ENCODE data around the gene GPR42. TPM values are rescaled to one million over a fixed set of nuclear protein-coding genes. Genes with fewer than 3 reads are reported as not detected.

Gene GPR42, protein sequence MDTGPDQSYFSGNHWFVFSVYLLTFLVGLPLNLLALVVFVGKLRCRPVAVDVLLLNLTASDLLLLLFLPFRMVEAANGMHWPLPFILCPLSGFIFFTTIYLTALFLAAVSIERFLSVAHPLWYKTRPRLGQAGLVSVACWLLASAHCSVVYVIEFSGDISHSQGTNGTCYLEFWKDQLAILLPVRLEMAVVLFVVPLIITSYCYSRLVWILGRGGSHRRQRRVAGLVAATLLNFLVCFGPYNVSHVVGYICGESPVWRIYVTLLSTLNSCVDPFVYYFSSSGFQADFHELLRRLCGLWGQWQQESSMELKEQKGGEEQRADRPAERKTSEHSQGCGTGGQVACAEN
- total RNA-seq, result not detected
- long read RNA-seq, result 0 reads

DNA sequence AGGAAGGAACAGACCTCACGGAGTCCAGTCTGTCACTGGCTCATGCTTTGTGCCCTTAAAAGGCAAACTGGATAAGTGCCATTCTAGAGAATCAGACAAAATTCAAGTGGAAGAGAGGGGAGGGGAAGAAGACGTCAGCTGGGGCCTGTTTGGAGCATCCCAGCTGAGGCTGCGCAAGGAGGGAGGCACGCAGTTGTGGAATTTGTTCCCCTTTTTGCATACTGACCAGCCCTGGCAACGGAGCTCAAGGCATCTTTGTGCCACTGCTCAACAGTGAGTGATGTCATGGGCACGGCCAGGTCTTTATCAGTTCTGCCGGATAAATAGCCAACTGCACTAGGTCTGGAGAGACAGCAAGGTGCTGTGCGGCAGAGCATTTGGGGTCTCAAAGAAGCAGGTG is at the start of gene GPR42:
TSS of gene GPR42 (plus strand) at position 347 of the 400 bp plus-strand sequence. CDS start 292 bp downstream, outside the sequence.
- ATAC-seq (no peak), DNase-seq (no peak)
- intact Hi-C loops (cut with DNase I), result no loop called here

DNA sequence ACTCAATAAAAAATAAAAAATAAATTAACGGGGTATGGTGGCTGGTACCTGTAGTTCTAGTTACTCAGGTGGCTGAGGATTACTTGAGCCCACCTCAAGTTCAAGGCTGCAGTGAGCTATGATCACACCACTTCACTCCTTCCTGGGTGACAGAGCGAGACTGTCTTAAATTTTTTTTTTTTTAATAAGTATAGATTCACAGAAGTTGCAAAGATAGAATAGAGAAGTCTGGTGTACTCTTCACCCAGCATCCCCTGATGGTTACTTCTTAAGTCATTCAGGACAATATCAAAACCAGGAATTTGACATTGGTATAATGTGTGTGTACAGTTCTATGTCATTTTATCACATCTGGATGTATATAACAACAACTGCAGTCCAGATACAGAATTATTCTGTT is 49.6 kb upstream of the GPR42 start:
- DNase-seq, result no peak
- no peak for ATAC-seq
- intact Hi-C loops (cut with DNase I), result no loop called here

DNA sequence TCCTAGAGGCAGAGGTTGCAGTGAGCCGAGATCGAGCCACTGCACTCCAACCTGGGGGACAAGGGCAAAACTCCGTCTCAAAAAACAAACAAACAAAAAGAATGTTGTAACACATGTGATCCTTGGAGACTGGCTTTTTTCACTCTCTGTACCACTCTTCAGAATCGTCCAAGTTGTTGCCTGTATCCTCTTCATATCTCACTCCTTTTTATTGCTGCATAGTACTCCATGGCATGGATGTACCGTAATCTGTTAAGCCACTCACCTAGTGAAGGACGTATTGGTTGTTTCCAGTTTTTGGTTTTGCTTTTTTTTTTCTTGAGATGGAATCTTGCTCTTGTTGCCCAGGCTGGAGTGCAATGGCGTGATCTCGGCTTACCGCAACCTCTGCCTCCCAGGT is 48.9 kb upstream of the GPR42 start:
- intact Hi-C loops (cut with DNase I), result no loop called here
- no peak for DNase-seq
- no peak for ATAC-seq

DNA sequence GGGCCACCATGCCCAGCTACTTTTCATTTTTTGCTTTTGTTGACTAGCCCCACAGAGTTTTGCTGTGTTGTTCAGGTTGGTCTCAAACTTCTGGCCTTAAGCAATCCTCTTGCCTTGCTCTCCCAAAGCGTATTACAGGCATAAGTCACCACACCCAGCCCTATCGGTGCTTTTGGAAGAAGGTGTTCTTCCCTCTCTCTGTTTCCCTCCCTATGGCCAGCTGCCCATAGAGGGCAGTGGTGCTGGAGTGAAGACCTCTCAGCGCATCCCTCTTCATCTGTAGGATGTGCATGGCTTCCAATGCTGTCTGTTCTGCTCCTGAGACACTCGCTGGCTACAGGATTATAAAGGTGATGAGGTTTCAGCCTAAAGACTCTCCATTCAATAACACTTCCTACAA is 43.2 kb upstream of the GPR42 start:
- ATAC-seq, result no peak
- DNase-seq, result no peak
- intact Hi-C loops (cut with DNase I), result no loop called here

DNA sequence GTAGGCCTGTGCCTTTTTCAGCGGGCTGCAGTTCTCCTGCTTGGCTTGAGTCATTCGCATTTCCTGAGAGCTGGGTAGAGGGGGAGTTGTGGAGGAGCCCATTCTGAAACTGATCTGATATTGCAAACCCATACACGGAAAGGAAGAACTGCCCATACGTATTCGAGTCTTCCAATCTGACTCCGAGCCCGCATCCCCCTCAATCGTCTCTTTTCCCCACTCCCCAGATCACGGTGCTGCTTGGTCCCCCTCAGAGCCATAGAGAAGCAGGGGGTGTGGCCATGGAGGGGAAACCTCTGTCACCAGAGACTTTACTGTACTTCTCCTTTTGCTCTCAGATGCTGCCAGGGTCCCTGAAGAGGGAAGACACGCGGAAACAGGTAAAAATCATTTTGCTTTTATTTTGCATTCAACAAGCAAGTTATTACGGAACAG is 42.0 kb upstream of the GPR42 start, which contains the start of gene CD22:
TSS of gene CD22 (plus strand) at position 337 of the 435 bp plus-strand sequence. CDS start 2,854 bp downstream, outside the sequence.
- ATAC-seq (no peak), DNase-seq (no peak)
- intact Hi-C loops (cut with DNase I), result no loop called here

DNA sequence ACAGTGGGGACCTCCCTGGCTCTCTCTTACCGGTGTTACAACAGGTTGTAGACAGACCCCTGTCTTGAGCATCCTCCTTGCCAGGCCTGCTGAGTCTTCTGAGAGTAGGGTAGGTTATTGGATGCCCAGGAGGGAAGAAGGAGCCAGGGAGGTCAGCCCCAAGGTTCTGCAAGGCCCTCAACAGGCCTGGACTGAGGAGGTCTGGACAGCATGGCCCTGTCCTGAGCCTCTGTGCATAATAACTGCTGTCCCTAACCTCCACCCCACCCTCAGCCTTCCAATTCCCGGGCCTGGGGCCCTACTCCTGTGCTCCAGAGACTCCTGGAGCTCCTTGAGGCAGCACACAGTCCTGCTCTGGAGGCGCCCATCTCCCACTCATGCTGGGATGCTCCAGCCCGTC is 41.5 kb upstream of the GPR42 start:
- ATAC-seq (no peak), DNase-seq (no peak)
- intact Hi-C loops (cut with DNase I), result no loop called here

DNA sequence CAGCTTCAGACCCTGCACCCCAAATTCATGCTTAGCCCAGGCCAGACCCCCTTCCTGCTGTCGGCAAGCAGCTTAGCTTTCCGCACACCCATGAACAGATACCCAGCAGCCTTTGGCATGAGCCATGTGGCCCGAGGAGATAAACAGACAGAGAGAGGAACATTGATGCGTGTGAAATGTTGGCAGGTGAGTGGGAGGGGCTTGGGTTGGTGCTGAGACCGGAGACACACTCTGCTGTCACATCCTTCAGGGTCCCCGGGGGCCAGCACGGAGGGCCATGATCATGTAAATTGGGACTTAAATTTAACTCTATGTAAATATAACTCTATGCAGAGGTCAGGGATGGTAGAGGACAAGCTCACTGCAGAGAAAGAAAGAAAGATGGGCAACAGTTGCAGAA is 40.4 kb upstream of the GPR42 start:
- no peak for DNase-seq
- no peak for ATAC-seq
- intact Hi-C loops (cut with DNase I), result no loop called here

DNA sequence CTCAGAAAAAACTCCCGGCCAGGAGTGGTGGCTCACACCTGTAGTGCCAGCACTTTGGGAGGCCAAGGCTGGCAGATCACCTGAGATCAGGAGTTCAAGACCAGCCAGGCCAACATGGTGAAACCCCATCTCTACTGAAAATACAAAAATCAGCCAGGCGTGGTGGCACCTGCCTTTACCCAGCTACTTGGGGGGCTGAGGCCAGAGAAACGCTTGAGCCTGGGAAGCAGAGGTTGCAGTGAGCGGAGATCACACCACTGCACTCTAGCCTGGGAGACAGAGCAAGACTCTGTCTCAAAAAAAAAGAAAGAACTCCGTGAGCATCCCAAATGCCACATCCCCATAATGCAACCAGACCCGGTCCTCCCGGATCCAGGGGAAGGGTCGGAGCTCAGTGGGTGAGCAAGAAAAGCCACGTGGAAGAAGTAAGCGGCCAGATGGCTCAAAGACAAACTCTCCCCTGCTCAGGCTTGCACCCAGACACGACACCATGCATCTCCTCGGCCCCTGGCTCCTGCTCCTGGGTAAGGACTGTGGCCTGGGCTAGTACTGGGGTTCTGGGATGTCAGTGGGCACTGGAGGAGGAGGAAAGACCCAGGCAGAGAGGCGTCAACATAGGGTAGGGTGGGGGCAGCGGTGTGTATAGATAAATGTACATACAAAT is 39.2 kb upstream of the GPR42 start:
- ATAC-seq (no peak), DNase-seq (no peak)
- intact Hi-C loops (cut with DNase I), result no loop called here

DNA sequence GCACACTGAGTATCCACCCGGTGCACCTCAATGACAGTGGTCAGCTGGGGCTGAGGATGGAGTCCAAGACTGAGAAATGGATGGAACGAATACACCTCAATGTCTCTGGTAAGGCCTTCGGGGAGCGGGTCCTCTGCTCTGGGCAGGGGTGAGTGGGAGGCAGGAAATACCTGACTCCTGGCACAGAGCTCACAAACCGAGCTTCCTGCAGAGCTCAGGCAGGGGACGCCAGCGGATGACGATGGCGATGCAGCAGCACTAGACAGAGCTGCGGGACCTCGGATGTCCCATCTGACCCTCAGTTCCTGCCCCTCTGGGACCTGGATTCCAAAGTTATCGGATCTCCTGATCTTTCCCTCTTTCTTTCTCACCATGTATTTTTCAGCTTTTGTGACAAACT is 38.1 kb upstream of the GPR42 start:
- intact Hi-C loops (cut with DNase I), result no loop called here
- ATAC-seq (no peak), DNase-seq (no peak)

DNA sequence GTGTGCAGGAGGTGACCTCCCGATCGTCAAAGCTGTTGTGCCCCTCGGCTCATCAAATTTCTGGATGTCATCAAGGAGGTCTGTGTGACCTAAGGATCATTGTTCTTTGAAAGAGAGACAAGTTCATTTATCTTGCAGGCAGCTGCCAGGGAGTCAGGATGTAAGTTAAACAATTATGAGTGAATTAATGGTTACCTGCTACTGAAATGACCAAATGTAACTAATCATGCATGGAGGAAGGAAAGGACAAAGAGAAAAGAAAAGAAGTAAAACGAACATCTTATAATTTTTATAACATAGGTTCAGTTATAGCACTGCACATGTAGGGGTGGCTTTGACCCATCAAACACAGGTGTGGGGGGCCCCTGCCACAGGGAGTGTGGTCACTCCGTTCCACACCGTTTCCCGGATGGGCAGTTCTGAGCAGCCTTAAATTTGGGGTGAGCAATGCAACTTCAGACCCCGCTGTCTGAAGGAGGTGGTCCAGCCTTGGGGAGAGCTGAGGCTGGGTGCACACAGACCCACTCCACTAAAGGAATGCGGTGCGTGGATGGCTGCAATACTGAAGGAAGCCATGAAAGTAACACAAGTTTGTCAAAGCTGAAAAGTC is 36.6 kb upstream of the GPR42 start:
- ATAC-seq (no peak), DNase-seq (no peak)
- intact Hi-C loops (cut with DNase I), result no loop called here

DNA sequence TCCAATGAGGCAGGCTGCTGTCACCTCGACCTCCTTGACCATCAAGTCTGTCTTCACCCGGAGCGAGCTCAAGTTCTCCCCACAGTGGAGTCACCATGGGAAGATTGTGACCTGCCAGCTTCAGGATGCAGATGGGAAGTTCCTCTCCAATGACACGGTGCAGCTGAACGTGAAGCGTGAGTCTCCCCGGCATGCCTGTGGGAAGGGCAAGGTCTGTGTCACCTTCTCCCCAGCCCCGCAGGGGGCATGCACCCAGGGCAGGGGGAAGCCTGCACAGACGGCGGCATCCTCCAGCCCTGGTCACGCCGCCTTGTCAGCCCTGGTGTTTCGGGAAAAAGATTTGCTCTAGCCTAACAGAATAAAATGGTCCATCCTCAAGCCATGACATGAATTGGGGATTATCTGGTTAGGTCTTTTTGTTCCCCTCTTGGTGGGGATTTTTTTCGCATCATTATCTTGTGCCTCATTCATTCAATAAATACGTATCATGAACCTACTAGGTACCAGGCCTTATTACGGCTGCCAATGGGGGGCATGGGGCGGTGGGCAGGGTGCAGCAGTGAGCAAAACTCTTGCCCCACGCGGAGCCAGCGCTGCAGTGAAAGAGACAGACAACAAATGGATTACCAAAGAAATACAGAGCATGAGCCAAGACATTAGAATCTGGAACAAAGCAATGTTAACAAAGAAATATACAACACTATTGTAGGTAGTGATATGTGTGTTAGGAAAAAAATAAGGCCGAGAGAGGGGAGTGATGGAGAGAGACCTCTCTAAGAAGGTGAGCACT is 34.5 kb upstream of the GPR42 start:
- intact Hi-C loops (cut with DNase I), result no loop called here
- DNase-seq (no peak), ATAC-seq (no peak)

DNA sequence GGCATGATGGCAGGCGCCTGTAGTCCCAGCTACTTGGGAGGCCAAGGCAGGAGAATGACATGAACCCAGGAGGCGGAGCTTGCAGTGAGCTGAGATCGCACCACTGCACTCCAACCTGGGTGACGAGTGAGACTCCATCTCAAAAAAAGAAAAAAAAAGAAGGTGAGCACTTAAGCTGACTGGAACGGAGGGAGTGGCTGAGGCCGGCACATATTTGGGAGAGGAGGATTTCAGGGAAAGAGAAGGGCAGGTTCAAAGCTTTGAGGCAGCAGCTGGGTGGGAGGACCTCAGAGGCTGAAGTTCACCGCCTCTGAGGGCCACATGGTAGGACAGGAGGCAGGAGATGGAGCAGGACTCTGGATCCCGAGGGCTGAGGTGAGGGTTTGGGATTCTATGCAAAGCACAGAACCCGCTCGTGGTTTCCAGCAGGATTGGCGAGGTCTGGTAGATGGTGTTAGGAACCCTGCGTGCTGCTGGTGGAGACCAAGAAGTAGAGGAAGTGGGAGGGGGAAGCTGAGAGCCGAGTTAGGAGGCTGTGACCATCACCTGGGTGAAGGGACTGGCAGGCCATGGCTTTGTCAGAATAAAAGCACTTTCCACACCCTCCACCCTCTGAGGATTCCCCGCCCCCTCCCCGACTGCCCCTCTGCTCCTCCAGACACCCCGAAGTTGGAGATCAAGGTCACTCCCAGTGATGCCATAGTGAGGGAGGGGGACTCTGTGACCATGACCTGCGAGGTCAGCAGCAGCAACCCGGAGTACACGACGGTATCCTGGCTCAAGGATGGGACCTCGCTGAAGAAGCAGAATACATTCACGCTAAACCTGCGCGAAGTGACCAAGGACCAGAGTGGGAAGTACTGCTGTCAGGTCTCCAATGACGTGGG is 33.5 kb upstream of the GPR42 start:
- no peak for ATAC-seq
- no peak for DNase-seq
- intact Hi-C loops (cut with DNase I), result no loop called here

DNA sequence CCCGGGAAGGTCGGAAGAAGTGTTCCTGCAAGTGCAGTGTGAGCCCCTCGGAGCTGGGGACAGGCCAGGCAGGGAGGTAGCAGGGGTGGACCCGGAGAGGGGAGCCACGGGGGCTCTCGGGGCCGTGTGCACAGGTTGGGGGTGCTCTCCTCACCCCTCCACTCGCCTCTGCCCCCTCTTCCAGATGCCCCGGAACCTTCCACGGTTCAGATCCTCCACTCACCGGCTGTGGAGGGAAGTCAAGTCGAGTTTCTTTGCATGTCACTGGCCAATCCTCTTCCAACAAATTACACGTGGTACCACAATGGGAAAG is 32.9 kb upstream of the GPR42 start:
- intact Hi-C loops (cut with DNase I), result no loop called here
- ATAC-seq (no peak), DNase-seq (no peak)

DNA sequence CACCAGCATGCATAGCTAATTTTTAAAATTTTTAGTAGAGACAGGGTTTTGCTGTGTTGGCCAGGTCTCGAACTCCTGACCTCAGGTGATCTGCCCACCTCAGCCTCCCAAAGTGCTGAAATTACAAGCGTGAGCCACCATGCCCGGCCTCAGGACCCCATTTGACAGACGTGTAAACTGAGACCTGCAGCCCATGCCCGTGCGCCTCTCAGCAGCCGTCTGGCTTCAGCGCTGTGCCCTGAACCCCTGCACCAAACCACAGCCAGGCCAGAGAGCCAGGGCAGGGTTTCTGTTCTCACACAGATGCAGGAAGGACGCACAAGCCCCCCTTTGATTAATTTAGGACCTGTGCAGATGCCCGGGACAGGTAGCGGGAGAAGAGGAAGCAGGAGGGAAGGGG is 30.4 kb upstream of the GPR42 start:
- ATAC-seq (no peak), DNase-seq (no peak)
- intact Hi-C loops (cut with DNase I), result no loop called here

DNA sequence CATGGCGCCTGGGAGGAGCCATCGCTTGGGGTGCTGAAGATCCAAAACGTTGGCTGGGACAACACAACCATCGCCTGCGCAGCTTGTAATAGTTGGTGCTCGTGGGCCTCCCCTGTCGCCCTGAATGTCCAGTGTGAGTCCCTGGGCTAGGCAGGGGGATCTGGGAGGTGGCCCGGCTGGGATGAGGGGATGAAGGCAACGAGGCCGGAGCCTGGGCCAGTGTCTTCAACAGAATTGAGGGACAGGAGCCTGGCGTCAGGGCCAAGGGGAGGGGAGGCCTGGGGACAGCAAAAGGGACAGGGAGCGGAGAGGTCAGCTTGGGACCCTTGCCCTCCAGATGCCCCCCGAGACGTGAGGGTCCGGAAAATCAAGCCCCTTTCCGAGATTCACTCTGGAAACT is 29.9 kb upstream of the GPR42 start:
- DNase-seq (no peak), ATAC-seq (no peak)
- intact Hi-C loops (cut with DNase I), result no loop called here

DNA sequence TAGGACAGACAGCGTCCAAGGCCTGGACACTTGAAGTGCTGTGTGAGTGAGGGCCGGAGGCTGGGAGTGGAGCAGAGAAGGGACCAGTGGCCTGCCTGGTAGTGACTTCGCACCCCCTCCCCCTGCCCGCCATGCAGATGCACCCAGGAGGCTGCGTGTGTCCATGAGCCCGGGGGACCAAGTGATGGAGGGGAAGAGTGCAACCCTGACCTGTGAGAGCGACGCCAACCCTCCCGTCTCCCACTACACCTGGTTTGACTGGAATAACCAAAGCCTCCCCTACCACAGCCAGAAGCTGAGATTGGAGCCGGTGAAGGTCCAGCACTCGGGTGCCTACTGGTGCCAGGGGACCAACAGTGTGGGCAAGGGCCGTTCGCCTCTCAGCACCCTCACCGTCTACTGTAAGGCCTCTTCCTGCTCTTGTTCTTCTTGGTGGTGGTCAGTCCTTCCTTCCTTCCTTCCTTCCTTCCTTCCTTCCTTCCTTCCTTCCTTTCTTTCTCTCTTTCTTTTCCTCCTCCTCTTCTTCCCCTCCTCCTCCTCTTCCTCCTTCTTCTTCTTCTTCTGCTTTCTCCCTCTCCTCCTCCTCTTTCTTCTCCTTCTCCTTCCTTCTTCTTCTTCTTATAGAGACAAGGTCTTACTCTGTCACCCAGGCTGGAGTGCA is 29.2 kb upstream of the GPR42 start:
- no peak for ATAC-seq
- intact Hi-C loops (cut with DNase I), result no loop called here
- DNase-seq, result no peak

DNA sequence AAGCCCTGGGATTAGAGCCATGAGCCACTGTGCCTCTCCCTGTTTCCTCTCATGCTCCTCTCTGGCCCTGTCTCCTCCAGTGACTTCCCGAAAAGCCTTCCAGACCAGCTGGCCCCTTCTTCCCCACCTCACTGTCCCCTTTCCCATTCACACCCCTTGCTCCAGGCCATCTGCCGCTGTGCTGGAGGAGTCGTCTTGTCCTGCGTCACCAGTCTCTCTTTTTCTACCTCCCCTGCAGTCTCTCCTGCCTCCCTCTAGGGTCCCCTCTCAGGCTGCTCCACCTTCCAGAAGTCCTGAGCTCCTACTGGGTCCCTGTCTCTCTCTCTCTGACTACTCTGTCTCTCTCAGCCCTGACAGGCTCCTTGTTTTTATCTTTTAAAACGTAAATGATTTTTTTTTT is 28.4 kb upstream of the GPR42 start:
- intact Hi-C loops (cut with DNase I), result no loop called here
- DNase-seq, result no peak
- ATAC-seq, result no peak

DNA sequence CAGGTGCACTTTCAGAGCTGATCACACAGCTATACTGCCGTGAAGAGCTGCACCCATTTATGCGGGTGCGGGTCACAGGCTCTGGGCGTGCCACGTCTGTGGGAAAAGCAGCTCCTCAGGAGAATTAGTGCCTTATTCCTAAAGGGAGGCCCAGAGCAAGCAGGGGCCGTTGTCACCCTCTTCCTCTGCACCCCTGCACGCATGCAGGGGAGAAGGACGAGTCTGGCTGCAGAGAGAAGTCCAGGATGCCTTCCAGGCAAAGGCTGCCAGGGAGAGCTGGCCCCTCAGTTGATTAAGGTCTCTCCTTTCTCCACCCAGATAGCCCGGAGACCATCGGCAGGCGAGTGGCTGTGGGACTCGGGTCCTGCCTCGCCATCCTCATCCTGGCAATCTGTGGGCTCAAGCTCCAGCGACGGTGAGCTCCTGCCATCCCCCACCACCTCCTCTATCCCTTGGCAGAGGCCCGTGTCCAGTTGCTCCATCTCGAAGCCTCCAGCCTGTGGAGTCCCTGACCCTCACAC is 26.3 kb upstream of the GPR42 start:
- no peak for ATAC-seq
- intact Hi-C loops (cut with DNase I), result no loop called here
- no peak for DNase-seq
